HG03571 (cell line): Measurements from ENCODE around the gene TMEM222.

ENCODE experiments used
- ATAC-seq: cut with Tn5 transposase; IDR thresholded peaks from one replicate; pipeline ENCODE4 v1.9.1; 2021; ENCODE audit not compliant: unreplicated experiment

Gene TMEM222

DNA sequence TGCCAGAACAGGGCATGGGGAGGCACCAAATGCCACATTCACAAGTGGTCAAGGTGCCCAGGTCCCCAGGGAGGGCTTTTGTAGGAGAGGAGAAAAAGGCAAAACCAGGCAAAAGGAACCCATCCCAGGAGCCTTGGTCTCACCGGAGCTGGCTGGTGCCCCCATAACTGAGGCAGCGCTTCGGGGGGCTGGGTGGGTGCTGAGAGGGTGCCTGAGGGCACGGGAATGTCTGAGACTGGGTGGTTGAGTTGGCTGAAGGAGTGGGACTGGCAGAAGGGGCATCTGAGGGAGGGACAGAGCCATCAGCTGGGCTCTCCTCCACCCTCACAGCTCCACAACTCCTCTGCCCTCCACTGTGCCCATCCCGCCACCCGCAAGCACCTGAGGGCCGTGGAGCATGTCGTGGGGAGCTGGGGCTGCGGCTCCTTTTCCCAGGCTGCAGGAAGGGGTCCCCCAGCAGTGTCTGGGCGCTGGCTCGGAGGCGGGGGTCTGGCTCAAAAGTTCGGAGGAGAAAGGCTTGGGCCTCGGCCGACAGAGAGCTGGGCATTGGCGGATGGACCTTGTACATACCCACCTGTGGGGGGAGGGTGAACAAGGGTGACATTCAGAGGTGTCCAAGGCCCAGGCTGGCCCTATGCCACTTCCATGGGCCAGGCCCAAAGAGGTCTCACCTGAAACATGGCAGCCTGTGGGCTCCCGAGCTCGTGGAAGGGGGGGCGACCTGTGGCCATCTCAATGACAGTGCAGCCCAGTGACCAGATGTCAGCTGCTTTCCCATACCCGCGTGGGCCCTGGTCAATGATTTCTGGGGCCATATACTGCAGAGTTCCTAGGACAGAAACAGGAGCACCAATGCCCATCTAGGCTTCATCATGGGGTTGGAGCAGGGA, 36.3 kb downstream of the TMEM222 start:
- ATAC-seq: no peak

DNA sequence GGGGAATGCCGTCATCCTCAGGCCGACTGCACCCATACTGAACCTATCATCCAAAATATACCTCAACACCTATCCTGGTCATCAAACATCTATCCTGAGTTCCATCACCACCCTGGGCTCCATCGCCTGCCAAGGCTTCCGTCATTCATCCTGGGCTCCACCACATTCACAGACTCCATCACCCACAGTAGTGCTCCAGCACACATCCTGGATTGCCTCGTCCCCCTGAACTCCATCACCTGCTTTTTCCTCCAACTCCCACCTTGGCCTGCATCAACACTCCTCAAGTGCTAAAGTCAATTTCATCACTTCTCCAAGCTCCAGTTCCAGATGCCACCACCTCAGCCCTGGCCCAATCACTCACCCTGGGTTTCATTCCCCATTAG, 37.0 kb downstream of the TMEM222 start:
- ATAC-seq: no peak

DNA sequence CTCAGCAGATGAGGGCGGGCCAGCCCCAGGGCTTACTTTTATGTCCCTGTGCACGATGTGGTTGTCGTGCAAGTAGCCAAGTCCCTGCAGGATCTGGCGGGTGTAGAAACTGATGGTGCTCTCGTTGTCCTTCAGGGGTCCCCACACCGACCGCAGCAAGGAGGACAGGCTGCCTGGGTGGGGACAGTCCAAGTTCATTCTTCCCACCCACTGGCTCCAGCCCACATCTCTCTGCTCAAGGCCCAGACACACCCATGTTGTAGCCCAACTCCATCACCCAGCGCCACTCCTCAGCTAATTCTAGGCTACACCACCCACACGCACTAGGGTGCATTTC, 37.8 kb downstream of the TMEM222 start:
- no peak for ATAC-seq

DNA sequence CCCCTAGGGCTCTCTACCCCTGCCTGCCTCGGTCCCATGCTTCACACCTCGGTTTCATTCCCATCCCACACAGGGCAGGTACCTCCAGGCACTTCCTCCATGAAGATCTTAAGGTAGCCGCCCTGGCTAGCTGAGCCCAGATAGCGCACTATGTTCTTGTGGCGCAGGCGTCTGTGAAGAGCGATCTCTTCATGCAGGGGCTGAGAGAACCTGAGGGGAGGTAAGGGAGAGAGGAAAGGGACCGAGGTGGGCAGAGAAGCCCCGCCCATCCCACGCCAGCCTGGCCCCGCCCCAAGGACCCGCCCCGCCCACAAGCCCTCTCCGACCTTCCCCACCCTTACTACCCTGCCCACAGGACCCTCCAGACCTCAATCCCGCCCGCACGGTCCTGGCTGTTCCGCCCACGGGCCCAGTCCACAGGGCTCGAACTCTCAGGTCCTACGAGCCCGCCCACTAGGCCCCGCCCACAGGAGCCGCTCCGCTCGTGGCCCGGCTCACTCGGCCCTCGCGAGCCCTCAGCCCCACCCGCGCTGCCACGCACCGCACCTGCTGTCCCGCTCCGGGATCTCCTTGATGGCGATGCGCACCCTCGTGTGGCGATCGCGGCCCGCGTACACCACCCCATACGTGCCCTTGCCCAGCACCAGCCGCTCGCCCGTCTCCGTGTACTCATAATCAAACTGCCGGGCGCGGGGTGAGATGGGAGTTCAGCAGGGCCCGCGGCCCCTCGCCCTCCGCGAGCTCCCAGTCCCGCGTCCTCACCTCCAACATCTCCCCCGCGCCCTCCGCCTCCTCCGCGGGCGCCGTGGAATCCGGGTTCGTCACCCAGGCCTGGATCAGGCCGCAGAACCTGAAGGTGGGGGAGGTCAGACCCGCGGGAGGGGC, 38.4 kb downstream of the TMEM222 start:
- no peak for ATAC-seq

DNA sequence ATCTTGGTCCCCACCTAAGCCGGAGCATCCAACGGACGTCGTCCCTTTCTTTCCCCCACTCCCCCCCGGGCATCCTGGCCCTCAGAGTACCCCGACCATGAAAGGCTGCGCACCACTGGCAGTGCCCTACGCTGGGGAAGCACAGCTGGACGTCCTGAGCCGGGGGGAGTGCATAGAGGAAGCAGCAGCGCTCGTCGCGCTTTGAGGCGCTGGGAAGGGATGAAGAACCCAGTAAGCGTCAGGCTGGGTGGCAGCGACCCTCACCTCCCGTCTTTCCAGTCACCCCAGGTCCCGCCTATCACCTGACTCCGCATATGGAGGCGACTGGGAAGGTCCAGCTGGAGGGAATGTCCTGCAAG, 39.1 kb downstream of the TMEM222 start:
- no peak for ATAC-seq

DNA sequence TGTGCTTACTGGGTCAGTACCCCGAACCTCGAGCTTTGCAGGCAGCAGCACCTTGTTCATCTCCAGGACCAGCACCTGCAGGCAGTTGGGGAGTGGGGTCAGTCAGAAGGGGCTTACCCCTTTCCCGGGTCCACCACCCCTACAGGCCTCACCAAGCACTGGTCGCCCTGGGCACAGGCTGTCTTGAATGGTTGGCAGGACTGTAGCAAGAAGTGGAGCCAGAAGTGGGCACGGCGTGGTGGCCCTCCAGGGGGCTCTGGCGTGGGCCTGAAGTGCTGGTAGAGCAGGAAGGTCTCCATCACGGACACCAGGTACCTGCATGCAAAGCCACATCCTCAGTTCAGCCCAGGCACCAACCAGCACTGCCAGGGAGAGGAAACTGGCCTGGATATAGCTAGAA, 39.6 kb downstream of the TMEM222 start:
- no peak for ATAC-seq

DNA sequence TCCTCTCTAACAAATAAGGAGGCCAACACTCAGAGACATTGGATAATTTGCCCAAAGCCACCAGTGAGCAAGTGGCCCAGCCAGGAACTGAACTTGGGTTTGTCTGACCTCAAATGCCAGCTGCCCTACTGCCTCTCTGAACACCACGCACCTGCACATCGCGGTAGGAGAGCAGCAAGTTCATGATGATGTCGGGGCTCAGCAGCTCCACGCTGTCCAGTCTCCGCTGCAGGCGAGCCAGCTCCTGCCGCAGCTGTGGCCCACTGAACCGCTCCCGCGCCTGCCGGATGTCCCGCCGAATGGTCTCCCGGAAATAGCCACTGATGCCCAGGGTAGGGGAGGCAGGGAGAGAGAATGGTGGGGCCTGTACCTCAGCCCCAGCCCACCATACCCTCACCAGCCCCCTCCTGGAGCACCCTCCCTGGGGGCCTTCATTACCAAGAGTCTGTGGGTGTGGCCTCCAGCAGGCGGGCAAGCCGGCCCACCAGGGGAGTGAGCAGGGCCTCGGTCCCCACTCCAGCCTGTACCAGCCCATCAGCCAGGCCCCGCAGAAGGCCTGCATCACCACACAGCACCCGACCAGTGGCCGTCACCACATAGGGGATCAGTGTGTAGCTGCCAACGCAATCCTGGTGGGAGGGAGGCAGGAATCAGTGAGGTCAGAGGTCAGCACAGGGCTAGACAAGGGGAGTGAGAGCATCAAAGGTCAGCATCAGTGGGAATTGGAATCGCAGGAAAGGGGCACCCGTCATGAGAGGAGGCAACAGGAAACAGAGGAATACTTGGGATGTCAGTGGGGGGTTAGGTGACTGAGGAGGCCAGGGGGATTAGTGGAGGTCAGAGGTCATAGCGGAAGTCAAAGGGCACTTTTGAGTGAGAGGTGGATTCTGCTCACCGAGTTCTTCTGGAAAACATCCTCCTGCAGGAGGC, 42.1 kb downstream of the TMEM222 start:
- ATAC-seq: no peak

DNA sequence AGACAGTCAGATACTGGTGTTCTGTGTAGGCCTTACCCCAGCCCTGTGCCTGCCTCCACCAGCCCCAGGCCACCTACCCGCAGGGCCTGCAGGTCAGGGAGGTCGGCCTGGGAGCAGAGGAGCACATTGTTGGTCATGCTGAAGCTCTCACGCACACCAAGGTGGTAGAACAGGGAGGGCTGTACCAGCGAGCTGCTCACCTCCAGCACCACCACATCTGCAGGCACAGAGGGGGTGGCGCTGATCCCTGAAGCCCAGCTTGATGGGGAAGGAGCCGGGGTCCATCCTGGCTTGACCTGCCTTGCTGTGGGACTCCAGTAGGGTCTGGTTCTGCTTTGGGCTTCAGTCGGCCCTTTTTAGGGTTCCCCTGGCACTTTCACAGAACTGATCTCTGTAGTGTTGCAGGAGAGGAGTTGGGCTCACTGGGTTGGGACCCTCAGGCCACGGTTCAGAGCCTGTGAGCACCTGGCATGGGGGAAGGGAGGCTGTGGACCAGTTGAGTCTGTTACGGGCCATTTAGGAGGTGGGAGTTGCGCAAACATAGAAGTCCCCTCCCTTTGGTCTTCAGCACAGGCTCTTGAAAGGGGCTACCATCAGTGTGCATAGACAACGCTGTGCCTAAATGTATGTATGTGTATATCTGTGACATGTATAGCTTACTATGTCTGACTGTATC, 42.9 kb downstream of the TMEM222 start:
- no peak for ATAC-seq

DNA sequence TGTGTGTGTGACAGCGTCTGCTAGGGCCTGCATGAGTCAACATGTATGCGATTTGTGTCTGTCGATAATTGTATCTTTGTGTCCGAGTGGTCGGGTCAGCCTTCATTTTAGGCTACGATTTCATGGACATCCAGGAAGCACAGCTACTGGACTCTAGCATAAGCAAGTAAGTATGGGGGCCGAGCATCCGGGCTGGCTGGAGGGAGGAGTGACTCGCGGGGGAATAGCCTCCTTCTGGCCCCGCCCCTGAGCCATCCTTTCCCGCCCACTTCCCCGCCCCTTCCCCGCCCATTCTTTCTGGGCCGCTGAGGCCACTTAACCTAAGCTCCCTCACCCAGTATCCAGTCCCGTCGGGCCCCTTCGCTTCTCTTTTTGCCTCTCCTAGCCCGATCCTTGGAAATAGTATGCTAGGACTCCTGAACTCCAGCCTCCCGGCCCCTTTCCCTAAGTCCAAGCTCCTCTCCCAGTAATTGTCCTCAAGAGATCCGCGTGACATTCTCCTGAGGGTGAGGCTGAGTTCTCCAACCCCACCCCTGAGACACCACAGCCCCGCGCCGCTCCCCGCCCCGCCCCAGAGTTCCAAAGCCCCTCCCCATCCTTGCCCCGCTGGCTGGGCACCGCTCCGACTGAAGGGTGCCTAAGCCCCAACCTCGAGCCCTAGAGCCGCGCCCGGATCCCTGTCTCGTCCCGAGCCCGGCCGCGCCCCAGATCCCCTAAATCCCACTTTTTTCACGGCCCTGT, 43.6 kb downstream of the TMEM222 start:
- no peak for ATAC-seq

DNA sequence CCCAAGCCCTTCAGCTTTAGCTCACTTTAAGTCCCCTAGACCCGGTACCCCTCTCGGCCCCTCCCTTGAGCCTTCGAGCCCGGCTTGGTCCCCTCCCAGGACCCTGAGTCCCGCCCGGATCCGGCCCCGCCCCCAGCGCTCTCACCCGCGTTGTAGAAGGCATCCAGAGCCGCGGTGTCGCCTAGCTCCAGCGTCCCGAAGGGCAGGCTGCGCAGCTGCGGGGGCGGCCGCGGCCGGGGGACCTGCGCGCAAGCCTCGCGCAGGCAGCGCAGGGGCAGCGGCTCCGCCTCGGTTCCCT, 44.1 kb downstream of the TMEM222 start:
- no peak for ATAC-seq

DNA sequence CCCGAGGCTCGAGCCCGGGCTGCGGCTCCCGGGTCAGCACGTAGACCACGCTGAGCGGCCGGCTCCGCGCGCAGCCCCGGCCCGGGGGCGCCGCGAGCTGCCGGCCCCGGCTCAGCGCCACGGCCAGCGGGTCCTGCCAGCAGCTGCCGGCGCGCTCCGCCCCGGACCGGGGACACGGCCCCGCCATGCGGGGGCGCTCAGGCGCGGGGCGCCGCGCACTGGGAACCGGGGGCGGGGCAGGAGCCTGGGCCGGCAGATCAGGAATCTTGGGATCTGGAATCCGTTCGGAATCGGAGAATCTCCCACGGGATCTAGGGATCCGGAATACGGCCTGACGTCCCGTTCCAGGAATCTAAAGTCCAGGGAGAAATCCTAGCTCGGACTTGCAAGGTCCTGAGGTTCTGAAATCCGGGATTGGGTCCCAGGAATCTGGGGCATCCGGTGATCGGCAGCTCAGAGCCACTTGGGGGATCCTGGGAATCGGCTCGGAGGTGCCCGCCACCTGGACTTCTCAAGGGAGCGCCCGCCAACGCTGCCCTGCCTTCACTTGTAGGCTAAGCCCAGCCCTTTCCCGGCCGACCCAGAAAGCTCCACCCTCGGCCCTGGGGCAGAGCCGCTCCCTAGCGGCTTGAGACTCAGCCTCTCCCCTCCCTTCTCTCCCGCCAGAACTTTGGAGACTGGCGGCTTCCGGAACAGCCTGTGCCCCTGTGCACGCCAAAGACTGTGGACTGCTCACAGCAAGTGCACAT, 44.6 kb downstream of the TMEM222 start, which contains the start of gene MAP3K6:
TSS of gene MAP3K6 (minus strand) at position 551 of the 749 bp plus-strand sequence. CDS start at position 187, 364 bp downstream.
- ATAC-seq: no peak

DNA sequence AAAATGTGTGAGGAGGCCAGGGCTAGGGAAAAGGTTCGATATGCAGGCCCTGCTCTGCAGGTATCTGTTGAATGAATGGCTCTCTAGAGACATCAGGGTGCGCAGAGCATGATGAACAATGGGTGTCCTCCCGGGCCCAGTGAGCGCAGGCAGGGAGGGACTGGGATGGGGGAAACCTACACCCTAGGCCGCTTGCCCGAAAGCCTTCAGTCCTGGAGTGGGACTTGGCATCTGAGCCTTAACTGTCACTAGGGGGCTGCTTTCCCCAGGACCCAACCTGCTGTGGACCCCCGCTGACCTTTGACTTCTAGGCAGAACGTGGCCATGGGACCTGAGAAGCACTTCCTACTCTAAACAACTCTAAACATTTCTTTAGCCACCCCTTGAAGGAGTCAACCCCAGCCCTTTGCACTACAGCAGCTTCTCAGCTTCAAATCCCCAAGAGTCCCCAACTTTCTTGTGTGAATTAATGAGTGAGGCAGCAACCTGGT, 45.2 kb downstream of the TMEM222 start:
- no peak for ATAC-seq

DNA sequence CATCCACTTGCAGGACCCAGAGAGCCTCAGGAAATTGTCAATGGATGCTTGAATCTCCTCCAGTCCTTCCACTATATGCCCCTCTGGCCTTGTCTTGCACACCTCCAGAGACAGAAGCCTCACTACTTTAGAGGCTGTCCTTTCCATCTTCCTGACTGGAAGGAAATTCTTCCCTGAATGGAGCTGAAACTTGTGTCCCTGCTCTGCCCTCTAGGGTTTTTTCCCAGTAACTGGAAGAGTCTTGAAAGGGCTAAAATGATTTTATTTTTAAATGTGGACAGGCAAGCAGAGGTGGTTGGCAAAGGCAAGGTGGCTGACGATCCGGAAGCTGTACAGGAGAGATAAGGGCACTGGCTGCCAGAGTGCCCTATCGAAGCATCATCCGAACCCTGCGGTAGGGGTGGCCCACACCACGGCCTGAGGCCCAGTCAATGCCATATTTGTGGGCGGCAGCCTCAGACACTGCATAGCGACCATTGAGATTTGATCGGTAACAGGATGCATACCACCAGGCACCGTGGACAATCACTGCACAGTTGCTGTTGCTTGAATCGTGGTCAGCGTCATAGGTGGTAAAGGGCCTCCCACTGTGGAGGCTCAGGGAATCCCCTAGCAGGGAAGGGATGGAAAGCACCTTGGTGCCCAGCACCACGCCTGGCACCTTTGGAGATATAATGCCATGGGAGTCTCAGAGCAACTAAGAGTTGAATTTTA, 47.1 kb downstream of the TMEM222 start:
- ATAC-seq: no peak

DNA sequence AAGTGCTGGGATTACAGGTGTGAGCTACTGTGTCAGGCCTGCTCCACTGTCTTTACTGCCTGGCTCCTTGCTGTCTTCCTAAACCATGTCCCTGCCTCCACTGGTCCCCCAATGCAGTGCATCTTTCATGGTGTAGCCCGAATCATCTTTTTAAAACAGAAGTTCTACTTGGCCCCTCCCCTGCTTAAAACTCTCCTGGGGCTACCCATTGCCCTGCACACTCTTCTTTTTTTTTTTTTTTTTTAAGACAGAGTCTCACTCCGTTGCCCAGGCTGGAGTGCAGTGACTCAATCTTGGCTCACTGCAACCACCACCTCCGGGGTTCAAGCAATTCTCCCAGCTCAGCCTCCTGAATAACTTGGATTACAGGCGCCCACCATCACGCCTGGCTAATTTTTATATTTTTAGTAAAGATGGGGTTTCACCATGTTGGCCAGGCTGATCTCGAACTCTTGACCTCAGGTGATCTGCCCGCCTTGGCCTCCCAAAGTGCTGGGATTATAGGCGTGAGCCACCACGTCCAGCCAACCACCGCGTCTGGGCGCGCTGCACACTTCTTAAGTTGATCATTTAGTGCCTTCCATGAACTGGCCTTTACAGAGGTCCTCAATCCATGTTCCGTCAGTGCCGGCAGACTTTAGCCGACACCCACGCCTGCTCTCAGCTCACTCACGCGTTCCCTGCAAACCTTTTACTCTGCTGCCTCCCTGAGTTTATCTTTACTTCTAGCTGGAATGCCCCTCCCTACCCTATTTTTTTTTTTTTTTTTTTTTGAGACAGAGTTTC, 50.3 kb downstream of the TMEM222 start:
- no peak for ATAC-seq

DNA sequence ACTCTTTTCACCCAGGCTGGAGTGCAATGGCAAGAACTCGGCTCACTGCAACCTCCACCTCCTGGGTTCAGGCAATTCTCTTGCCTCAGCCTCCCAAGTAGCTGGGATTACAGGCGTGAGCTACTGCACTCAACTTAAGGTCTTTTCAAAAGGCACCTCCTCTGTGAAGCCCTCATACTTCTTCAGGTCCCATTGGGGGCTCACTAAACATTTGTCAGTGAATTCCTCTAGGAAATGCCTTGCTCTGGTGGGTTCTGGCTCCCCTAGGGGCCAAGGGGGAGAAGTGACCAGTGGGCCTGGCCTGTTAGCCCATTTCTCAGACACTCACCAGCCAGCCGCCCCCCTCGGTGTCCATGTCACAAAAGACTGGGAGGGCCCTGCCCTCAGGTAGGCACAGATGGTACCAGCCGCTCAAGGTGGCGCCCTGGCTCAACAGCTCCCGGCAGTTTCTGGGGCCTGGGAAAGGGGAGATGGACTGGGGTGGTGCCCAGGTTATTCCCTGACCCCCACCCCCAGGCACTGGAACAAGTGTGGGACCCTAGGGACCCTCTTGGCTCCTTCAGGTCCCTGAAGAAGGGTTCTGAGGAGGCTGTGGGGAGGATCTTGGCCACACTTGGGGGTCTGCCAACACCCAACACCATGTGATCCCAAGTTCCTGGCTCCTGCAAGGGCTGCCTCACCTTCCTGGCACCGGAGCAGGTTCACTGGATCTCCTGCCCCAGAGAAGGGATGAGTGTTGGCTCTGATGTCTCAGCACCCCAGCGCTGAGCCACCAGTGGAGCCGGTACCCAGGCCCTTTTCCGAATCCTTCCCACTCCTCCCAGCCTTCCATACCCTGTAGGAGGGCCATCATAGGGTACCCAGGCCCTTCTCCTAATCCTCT, 51.1 kb downstream of the TMEM222 start:
- ATAC-seq: no peak

DNA sequence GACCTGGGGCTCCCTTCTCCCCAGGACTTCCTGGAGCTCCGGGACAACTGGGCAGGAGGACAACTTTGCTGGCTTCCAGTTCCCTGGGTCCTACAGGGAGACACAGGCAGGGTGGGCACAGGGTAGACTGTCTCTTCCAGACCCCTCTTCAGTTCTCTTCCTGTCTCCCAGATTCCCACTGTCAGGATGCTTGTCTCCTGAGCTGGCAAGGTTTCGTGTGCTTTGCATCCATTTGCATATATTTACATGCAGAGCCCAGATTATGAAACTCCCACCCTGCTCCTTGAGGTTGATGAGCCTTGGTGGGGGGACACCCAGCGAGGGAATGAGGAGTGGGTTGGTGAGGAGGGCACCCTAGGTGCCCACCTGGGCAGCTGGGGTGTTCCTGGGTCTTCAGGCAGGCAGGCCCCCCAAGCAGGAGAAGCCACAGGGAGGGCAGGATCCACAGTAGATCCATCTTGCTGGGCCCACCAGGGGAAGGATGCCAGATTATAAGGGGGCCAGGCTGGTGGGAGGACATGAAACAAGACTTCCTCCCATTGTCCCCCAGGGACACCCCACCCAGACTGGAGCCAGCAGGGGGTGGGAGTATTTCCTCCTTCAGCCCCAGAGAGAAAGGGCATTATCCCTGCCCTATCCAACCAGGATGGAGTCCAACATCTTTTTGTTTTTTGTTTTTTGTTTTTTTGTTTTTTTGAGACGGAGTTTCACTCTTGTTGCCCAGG, 52.6 kb downstream of the TMEM222 start, which contains the start of gene FCN3:
TSS of gene FCN3 (minus strand) at position 463 of the 725 bp plus-strand sequence. CDS start at position 457, 6 bp downstream.
- no peak for ATAC-seq
